Peyer's patch (tissue), 4 donors: ENCODE measurements around the gene BIRC2. TPM values are rescaled to one million over a fixed set of nuclear protein-coding genes. Genes with fewer than 3 reads are reported as not detected.
"Not testable (repeated sequence)": the region's sequence is repeated elsewhere in the genome, so short reads cannot be mapped to it uniquely, and the experiment has no call there.

Source experiments
- DNase-seq, 3 donors: peaks; one replicate each; pipeline ENCODE4 v3.0.0-alpha.2; 2017 to 2019
- H3K27ac ChIP-seq, 4 donors: fragments of 200-600 bp; sonication (generic); one replicate each; pipeline ENCODE4 v1.5.1; 2016 to 2019
- H3K27me3 ChIP-seq, 2 donors: fragments of 200-600 bp; sonication (generic); one replicate each; pipeline ENCODE4 v1.5.1; 2019
- H3K36me3 ChIP-seq, 3 donors: fragments of 200-600 bp; sonication (generic); one replicate each; pipeline ENCODE4 v1.5.1; 2016 to 2019
- H3K4me1 ChIP-seq, 4 donors: fragments of 200-600 bp; sonication (generic); one replicate each; pipeline ENCODE4 v1.5.1; 2016 to 2019
- H3K4me3 ChIP-seq, 4 donors: fragments of 200-600 bp; sonication (generic); 1 replicate in 3 of 4; 2 replicates in 1 of 4; pipeline ENCODE4 v1.5.1; 2016 to 2019; ENCODE audit warnings: mild to moderate bottlenecking in 1 of 4
- H3K9me3 ChIP-seq, 4 donors: fragments of 200-600 bp; sonication (generic); one replicate each; pipeline ENCODE4 v1.5.1; 2016 to 2019; ENCODE audit warnings: mild to moderate bottlenecking in 1 of 4
- CTCF ChIP-seq, 6 experiments: fragments of 450-650 bp in 4 of 6; fragments of 200-600 bp in 2 of 6; sonication (generic) in 1 of 6; IDR thresholded peaks; one replicate each; pipeline ENCODE4 v1.5.1; 2017 to 2019; ENCODE audit warnings: antibody characterized with exemption in 6 of 6, mild to moderate bottlenecking in 3 of 6, moderate library complexity in 1 of 6
- POLR2A ChIP-seq, 2 donors: fragments of 450-650 bp; IDR thresholded peaks; one replicate each; pipeline ENCODE4 v1.5.1; 2017; ENCODE audit warnings: antibody characterized with exemption in 2 of 2, mild to moderate bottlenecking in 2 of 2, moderate library complexity in 2 of 2
- total RNA-seq, 4 donors: library from RNA; depleted of rRNA; stranded (reverse); fragments of >200 nt; gene quantifications; one replicate each; pipeline ENCODE4 v1.1.0, GENCODE V29; 2016

BIRC2 gene
- total RNA-seq = 10 to 100 TPM; 30.5 to 88.8 (median 60.8) TPM

DNA sequence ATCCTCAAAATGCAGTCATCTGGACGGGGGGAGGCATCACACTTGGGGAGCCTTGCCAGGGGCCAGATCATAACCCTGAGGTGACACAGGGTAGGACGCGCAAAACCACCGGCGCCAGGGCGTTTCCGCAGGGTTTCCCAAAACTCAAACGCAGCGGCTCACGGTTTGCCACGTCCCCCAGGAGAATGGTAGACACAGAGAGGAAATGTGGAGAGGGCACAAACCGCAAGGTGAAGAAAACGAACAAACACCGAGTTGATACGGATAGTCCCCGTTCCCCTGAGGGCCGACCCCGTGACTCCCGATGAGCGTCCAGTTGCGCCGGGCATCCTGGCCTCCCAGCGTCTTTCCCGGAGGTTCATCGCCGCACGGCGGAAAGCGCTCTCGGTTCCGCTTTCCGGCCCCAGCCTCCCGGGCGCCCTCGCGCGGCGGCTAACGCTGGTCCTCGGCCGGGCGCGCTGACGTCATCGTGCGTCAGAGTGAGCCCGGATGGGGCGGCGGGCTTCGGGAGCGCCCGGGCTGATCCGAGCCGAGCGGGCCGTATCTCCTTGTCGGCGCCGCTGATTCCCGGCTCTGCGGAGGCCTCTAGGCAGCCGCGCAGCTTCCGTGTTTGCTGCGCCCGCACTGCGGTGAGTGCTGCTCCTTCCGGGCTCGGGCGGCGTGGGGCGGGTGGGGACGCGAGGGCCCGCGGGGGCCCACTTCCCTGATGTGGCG lies at the start of gene BIRC2:
TSS of gene BIRC2 (plus strand) at position 467 of the 714 bp plus-strand sequence. CDS start 2,641 bp downstream, outside the sequence.
- TF ChIP-seq POLR2A (IDR thresholded peaks at IDR 0.05) = peak; percentile 84 to 88
- TF ChIP-seq CTCF (IDR thresholded peaks at IDR 0.05) = peak; percentile 62 to 99 (median 88)
- Histone ChIP-seq H3K27me3 (no peaks in the 10 kb centered on the region), H3K27ac (peak within 1 kb of the TSS; percentile 91 to 99 (median 96)), H3K36me3 (peaks cover 0 to 18% (median 0%) of the 10 kb centered on the region in 3 donors), H3K4me1 (peaks cover 0 to 23% (median 2%) of the 10 kb centered on the region in 4 donors), H3K4me3 (peak within 1 kb of the TSS; percentile 57 to 85 (median 74)), H3K9me3 (no peaks in the 10 kb centered on the region)
- peak; percentile 96 to 98 (median 97) for DNase-seq

- not testable (repeated sequence) for H3K4me3 ChIP-seq, H3K27ac ChIP-seq, H3K36me3 ChIP-seq, H3K27me3 ChIP-seq, H3K9me3 ChIP-seq
- peaks cover 2 to 15% (median 3%) of the 10 kb centered on the region in 4 donors for H3K4me1 ChIP-seq
- DNase-seq = peak in 1 of 3 donors; percentile 74
These were observed 46.2 kb upstream of the BIRC2 start for GRCh38 chr11:102300837-102301236.

DNA sequence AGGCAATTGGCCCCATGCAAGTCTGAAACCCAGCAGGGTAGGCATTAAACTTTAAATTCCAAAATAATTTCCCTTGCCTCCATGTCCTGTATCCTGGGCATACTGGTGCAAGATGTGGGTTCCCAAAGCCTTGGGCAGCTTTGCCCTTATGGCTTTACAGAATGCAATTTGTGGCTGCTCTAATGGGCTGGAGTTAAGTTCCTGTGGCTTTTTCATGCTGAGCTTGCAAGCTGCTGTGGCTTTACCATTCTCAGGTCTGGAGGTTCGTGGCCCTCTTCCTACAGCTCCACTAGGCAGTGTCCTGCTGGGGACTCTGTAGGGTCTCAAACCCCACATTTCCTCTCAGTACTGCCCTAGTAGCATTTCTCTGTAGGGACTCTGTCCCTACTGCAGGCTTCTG lies 44.8 kb upstream of the BIRC2 start:
- Histone ChIP-seq H3K27ac (no peak overlapping the region), H3K27me3 (no peaks in the 10 kb centered on the region), H3K36me3 (no peaks in the 10 kb centered on the region), H3K4me1 (peaks cover 4 to 29% (median 11%) of the 10 kb centered on the region in 4 donors), H3K9me3 (peaks cover 0 to 6% (median 3%) of the 10 kb centered on the region in 4 donors), H3K4me3 (no peak overlapping the region)
- TF ChIP-seq CTCF (IDR thresholded peaks at IDR 0.05) (no peak), POLR2A (IDR thresholded peaks at IDR 0.05) (no peak)
- DNase-seq = no peak

DNA sequence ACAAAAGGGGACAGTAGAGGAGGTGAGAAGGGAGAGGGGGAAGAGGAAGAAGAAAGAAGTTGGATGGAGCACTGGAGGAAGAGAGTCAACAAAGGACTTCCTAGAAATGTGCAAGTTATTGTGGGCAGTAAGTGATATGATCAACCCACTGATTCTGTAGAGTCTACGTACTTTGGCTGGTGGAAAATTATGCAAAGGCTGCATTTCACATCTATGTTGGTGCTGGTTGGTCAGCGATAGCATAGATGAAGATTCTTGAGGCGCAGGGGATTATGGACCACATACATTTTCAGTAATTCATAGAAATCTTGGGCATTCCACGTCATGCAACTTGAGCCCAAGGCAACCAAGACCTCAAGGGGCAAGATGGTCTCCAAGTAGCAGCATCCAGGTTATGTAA lies 42.3 kb upstream of the BIRC2 start:
- Histone ChIP-seq H3K36me3 (no peaks in the 10 kb centered on the region), H3K9me3 (peaks cover 0 to 6% (median 3%) of the 10 kb centered on the region in 4 donors), H3K4me1 (peaks cover 4 to 32% (median 12%) of the 10 kb centered on the region in 4 donors), H3K4me3 (no peak overlapping the region), H3K27me3 (no peaks in the 10 kb centered on the region), H3K27ac (peak overlapping the region in 2 of 4 donors; percentile 88 to 93)
- no peak for TF ChIP-seq POLR2A (IDR thresholded peaks at IDR 0.05)
- TF ChIP-seq CTCF (IDR thresholded peaks at IDR 0.05) = no peak
- DNase-seq = no peak

DNA sequence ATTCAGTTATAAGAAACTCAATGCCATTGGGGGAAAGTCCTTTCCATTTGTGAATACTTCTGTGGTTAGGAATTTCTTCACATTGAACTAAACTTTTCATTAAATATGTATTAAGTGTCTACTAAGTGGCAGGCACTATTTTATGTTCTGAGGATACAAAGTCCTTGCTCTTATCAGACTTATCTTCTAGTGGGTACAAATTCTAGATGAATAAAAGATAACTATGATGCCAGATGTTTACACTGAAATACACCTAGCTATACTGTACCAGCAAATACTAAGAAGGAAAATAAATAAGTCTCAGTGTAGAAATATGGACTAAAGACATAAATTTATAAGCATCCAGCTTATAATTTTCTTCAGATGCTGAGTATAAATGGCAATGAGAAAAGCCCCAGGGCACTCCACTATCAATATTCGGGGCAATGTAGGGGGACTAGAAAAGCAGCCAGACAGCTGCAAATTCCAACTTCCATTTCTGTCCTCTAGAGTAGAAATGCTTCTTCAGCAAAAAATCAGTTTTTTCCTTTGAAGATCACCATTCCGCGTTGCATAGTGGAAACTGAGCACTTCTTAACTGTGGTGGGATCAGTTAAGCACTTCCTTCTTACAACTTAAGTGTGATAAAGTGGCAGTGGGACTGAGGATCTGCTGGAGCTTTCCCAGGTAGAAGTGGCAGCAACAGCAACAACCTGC lies 41.5 kb upstream of the BIRC2 start:
- H3K27ac ChIP-seq = peak overlapping the region; percentile 71 to 93 (median 80)
- no peak for DNase-seq

More for the DNA sequence above, 41.5 kb upstream of the BIRC2 start:
- TF ChIP-seq CTCF (IDR thresholded peaks at IDR 0.05) (peak in 3 of 6 experiments; percentile 12 to 26 (median 23)), POLR2A (IDR thresholded peaks at IDR 0.05) (no peak)
- peaks cover 0 to 6% (median 3%) of the 10 kb centered on the region in 4 donors for H3K9me3 ChIP-seq
- H3K4me3 ChIP-seq = peak overlapping the region in 2 of 4 donors; percentile 11 to 23
- H3K36me3 ChIP-seq = no peaks in the 10 kb centered on the region
- peaks cover 4 to 32% (median 12%) of the 10 kb centered on the region in 4 donors for H3K4me1 ChIP-seq
- no peaks in the 10 kb centered on the region for H3K27me3 ChIP-seq
